Hair follicle dermal papilla cell (primary cell): Measurements from ENCODE around the gene AP2M1. TPM values are rescaled to one million over a fixed set of nuclear protein-coding genes. Genes with fewer than 3 reads are reported as not detected.

ENCODE experiments used
- total RNA-seq: library from RNA; depleted of rRNA; stranded (reverse); fragments of >200 nt; gene quantifications from 2 replicates; pipeline ENCODE4 v1.2.3, GENCODE V29; 2012

AP2M1 gene
- 352 and 438 TPM in 2 replicates for total RNA-seq

GRCh38 chr3:184174646-184175492 is at the start of gene AP2M1:
Gene AP2M1 (plus strand): TSS chr3:184174855. CDS start chr3:184176994, 2,139 bp downstream.

GRCh38 chr3:184135149-184135910 is 39.3 kb upstream of the AP2M1 start, which contains the start of gene EIF2B5:
Gene EIF2B5 (plus strand): TSS chr3:184135358. CDS start chr3:184135386, 28 bp downstream.

GRCh38 chr3:184154885-184155643 is 19.6 kb upstream of the AP2M1 start, which contains the start of gene DVL3:
Gene DVL3 (plus strand): TSS chr3:184155377. CDS start chr3:184155636, 259 bp downstream.

GRCh38 chr3:184186184-184186901 is 11.7 kb downstream of the AP2M1 start, which contains the start of gene ABCF3:
Gene ABCF3 (plus strand): TSS chr3:184186199. CDS start chr3:184186208, 9 bp downstream.

GRCh38 chr3:184229394-184230080 is 54.9 kb downstream of the AP2M1 start, which contains the start of gene VWA5B2:
Gene VWA5B2 (plus strand): TSS chr3:184229585. CDS start chr3:184230529, 944 bp downstream.

Other genes starting within 250 kb of the AP2M1 start
- gene ABCC5, start 157.0 kb upstream of the AP2M1 start, total RNA-seq, result 13.0 and 20.6 TPM in 2 replicates
- not detected in 2 replicates for gene HTR3D, start 143.1 kb upstream of the AP2M1 start, total RNA-seq
- not detected in 2 replicates for gene HTR3C, start 121.8 kb upstream of the AP2M1 start, total RNA-seq
- gene HTR3E, start 77.8 kb upstream of the AP2M1 start, total RNA-seq, result not detected in 2 replicates
- 27.7 and 34.7 TPM in 2 replicates for gene EIF2B5, start 39.5 kb upstream of the AP2M1 start, total RNA-seq
- 38.9 and 48.4 TPM in 2 replicates for gene DVL3, start 19.5 kb upstream of the AP2M1 start, total RNA-seq
- 43.1 and 51.6 TPM in 2 replicates for gene ABCF3, start 11.3 kb downstream of the AP2M1 start, total RNA-seq
- gene VWA5B2, start 54.7 kb downstream of the AP2M1 start, total RNA-seq, result not detected in 2 replicates
- 25.5 and 28.2 TPM in 2 replicates for gene ALG3, start 74.1 kb downstream of the AP2M1 start, total RNA-seq
- gene EEF1AKMT4, start 74.8 kb downstream of the AP2M1 start, total RNA-seq, result 4.7 TPM in 2 replicates
- gene CAMK2N2, start 86.7 kb downstream of the AP2M1 start, total RNA-seq, result 0.16 TPM in 1 of 2 replicates, not detected in the other
- gene ECE2, start 101.2 kb downstream of the AP2M1 start, total RNA-seq, result not detected in 2 replicates
- 213 and 248 TPM in 2 replicates for gene PSMD2, start 124.4 kb downstream of the AP2M1 start, total RNA-seq
- gene EIF4G1, start 139.8 kb downstream of the AP2M1 start, total RNA-seq, result 274 and 300 TPM in 2 replicates
- gene FAM131A, start 162.7 kb downstream of the AP2M1 start, total RNA-seq, result 10.0 and 11.4 TPM in 2 replicates
- gene CLCN2, start 186.8 kb downstream of the AP2M1 start, total RNA-seq, result 3.8 and 5.2 TPM in 2 replicates
- gene POLR2H, start 186.9 kb downstream of the AP2M1 start, total RNA-seq, result 35.4 and 42.9 TPM in 2 replicates
- gene THPO, start 203.4 kb downstream of the AP2M1 start, total RNA-seq, result 0.12 TPM in 1 of 2 replicates, not detected in the other
- gene CHRD, start 205.2 kb downstream of the AP2M1 start, total RNA-seq, result 0.36 and 0.65 TPM in 2 replicates